ENCODE measurements around the gene CLDN12.
A peak's percentile ranks its signal among the peaks of the same experiment; 100 is the strongest.

Gene CLDN12

DNA sequence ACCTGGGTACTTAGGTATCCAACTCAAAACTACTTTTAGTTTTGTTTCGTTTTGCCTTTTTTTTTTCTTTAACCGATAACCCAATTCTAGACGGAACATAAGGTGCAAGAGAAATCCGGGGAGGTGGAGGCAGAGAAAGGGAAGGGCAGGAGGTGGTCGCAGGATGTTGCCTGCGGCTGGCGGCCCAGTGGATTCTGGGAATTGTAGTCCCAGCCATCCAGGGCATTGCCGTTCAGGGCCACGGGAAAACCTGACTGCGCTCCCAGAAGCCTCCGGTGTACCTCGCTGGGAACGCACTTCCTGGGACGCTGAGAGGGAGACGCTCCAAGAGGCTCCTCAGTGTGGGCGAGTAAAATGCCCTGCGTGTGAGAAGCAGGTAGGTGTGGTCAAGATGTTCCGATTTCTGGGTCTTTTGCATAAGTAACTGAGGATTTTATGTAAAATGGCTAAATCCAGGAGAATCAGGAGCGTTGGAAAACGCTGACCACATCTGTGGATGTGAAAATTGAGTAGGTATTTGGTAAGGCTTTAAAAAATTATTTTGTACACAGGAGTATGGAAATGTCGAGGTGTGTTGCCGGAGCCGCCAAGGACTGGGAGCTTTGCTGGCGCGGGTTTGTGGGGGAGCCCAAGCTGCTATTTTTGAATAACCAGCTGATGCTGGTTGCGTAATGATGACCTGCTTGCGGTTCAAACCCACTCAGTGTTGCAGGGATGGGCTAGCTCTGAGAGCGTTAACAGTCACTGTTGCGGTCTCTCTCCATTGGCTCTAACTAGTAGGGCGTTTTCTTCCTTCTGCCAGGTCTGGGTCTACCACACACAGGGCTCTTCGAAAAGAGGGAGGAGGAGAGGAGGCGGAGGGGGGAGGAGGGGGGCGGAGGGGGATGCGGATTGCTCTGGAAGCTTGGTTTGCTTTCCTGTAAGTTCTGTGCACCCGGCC lies at the start of gene CLDN12:
TSS of gene CLDN12 (plus strand) at position 288 of the 940 bp plus-strand sequence. CDS start 9,216 bp downstream, outside the sequence.
- peak; percentile 90 to 94 for DNase-seq

DNA sequence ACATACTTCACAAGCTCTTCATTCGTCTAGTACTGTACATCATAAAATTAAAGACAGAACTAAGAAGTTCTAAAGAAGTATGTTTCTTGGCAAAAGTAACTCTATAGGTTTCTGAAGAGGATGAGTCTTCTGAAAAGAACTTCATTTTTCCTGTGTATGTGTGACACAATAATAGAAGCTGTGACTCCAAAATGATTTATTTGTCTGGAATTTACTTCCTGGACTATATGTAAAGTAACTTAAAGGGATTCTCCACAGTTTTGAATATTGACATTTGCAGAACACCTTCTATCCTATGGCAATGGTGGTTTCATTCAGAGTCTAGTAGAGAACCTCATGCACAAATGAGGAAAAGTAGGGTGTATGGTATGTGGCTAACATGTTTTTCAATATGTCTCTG lies 19.8 kb upstream of the CLDN12 start:
- no peak for DNase-seq

DNA sequence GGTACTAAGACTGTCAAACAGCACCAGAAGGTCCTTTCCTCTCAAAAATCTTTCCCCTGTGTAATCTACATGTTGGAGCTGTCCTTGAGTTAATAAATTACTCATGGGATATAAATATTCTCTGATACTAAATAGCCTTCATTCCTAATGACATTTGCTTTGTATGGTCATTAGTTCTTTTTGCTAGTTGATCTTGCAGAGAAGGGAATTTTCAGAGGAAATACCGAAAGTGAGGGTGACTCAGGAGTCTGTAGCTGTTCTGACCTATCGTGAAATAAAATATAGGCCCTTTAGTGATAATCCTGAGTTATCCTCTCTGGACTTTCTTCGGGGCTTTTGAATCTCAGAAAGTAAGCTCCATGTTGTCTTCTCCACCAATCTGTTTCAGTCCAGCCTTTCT lies 19.4 kb upstream of the CLDN12 start:
- DNase-seq, result no peak

DNA sequence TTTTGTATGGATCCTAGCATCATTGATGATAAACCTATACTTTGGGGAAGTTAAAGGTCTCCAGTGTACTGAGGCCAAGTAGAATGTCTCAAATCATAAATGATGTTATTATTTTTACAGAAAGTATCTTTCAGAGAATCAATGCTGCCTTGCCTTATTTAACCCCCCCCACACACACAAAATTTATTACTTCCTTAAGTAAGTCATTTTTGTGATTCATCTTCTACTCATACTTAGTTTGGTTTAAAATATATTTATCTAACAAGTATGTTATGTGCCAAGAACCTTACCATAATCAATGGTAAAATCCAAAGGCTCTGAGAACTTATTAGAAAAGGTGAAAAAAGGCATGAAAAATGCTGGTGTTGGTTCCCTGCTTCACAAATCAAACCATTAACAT lies 18.8 kb upstream of the CLDN12 start:
- DNase-seq, result no peak

DNA sequence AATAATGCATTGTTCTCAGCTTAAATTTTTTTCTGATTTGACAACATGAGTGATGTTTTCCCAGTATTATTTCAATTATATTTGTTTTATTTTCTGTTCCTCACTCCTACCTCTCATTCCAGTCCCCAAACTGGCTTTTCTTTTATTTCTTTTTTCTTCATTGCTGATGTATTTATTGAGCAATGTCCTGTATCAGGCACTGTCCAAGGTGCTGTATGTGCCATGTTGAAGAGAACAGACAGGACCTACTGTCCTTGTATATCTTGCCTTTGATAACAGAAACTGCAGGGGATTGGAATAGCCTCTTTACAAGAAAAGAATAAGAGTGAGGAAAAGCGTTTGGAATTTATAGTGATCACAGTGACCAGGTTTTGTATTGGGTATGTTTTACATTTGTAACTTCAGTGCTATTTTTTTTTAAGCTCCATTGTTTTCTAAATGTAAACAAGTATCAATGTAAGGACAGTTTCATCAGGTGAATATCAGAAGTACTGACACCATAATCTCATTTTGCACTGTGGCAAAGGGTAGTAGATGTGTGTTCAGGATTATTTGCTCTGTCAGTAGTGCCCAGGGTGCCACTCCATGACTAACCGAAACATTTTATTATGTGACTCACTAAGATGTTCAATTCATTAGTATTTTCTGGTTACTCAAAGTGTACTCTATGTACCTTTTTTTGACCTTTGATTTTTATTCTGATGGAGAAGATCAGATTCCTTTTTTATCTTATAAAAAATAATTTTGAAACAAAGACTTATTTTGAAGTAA lies 15.6 kb upstream of the CLDN12 start:
- DNase-seq, result no peak

DNA sequence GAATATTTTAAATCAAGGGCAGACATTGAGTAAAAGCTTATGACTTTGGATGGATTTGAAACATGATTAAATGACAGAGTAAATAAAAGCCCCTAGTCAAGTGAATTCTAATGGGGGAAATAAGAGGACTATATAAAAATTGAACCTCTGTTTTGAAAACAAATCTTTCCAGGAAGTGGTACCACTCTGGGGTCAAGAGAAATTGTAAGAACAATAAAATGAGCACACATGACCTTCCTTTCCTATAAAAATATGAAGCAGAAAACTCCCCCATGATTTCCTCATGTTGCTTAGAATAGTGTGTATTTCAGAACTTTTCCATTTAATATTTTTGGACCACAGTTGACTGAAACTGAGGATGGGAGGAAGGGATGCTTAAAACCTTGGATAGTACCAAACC lies 12.3 kb upstream of the CLDN12 start:
- DNase-seq, result no peak

DNA sequence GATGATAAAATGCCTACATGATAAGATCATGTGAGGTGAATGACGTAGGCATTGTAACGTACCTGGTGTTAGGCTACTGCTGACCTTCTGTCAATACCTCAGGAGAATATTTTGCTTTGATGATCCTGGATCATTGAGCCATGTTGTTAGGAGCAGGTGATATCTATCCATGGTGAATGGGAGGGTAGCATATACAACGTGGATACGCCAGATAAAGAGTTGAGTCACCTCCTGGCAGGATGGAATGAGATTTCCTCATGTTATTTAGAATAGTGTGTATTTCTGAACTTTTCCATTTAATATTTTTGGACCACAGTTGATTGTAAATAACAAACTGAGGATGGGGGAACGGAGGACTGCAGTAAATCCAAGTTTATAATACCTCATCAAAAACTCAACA lies 11.8 kb upstream of the CLDN12 start:
- no peak for DNase-seq

DNA sequence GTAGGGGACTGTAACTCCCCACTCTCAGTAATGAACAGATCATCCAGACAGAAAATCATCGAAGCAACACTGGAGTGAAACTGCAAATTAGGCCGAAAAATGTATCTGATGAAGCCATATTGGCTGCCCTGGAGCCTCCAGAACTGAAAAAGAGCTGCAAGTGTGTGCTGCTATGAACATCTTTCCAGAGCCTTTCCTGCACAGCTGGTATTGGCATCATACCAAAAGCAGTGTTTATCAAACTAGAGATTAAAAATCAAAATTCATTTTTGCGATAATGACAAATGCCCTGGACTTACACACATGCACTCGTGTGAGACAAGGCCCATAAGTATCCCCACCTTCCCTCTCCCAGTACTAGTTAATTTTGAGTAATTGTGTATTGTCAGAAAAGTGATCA lies 6.8 kb upstream of the CLDN12 start:
- no peak for DNase-seq

DNA sequence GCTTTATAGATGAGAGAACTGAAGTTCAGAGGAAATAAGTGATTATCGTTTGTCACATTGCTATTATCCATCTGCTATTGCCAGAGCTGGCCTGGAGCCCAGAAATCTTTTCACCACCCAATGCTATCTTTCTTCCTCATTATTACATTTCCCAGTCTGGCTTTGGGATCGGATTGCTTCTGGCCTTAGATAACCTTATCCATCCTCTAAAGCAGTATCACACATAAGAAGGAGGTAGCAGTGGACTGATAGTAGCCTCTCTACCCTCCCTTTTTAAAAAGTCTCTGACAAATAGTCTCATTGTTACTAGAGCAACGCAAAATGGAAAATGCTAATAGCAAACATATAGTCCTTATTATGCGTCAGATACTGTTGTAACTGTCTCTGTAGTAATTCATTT lies 1.3 kb upstream of the CLDN12 start:
- DNase-seq, result no peak

DNA sequence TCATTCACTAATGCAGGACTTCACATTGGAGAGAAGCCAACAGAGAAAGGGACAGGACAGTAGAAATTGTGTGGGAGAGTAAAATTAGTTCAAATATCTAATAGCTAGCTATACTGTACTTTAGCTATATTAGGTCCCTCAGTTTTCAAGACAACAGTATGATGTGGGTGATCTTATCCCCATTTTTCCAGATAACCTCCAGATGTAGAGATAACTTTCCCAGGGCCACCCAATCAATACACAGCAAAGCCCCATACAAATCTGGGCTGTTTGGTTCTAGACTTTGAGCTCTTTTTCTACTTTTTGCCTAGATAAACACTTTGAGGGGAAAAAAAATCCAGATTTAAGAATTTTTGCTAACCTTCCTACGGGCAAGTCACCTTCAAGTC lies 482 bp upstream of the CLDN12 start:
- DNase-seq, result no peak

DNA sequence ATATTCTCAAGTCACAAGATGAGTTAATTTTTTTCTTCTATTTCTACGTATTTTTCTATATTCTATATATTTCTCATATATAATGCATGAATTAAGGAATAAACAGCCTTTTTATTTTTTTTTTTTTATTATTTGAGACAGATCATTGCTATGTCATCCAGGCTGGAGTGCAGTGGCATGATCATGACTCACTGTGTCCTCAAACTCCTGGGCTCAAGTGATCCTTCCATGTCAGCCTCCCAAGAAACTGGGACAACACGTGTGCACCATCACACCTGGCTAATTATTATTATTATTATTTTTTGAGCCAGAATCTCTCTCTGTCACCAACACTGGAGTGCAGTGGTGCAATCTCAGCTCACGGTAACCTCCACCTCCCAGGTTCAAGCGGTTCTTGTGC lies 1.5 kb downstream of the CLDN12 start:
- DNase-seq, result no peak

DNA sequence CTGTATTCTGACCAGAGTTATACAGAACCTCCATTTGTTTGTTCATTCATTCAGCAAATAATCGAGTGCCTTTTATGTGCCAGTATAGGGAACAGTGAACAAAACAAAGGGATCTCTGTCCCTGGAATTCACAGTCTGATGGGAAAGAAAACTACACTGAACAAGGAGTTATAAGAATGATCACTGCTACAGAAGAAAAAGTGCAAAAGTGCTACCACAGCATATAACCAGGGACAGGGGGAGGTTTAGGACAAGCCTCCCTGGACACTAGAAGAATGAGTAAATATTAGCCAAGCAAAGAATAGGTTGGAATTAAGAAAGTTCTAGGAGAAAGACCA lies 4.2 kb downstream of the CLDN12 start:
- no peak for DNase-seq

DNA sequence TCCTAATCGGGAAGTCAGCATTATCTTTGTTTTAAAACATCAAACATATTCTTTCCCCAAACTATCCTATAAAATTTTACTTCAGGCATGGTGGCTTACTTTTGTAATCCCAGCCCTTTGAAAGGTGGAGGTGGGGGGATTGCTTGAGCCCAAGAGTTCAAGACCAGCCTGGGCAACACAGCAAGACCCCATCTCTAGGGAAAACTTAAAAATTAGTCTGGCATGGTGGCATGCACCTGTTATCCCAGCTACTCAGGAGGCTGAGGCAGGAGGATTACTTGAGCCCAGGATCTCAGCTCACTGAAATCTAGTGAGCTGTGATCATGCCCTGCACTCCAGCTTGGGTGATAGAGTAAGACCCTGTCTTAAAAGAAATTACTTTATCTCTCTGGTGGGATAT lies 4.9 kb downstream of the CLDN12 start:
- no peak for DNase-seq

DNA sequence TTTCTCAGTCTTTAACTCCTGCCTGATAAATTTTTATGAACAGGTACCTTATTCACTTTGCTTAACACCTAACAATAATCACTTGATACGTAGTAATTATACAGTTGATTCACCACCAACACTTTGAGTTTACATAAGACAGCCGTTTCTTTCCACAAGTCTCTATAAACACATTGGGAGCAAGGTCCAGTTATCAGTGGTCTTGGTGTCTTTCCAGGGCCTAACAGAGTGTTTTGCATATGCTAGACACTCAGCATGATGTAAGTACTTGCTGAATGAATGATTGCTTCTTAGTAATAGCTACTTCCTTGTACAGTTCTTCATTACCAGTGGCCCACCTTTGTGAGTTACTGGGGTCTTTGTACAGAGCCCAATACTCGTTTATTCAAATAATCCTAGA lies 6.4 kb downstream of the CLDN12 start:
- no peak for DNase-seq

DNA sequence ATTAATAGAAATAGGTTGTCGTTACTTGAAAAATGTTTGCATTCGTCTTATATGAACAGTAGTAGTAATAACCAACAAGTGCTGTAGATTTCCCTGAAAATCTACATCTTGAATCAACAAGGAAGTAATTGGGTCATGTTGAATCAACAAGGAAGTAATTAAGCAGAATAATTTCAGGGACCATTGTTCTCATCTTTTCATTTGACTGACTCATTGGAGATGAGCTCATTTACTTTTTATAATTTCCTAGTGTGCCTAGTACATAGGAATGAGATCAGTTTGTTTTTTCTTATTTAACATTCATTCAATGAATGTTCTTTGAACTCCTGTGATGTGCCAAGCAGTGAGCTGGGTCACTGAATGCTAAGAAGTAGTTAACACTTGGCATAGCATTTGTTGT lies 8.2 kb downstream of the CLDN12 start:
- no peak for DNase-seq

DNA sequence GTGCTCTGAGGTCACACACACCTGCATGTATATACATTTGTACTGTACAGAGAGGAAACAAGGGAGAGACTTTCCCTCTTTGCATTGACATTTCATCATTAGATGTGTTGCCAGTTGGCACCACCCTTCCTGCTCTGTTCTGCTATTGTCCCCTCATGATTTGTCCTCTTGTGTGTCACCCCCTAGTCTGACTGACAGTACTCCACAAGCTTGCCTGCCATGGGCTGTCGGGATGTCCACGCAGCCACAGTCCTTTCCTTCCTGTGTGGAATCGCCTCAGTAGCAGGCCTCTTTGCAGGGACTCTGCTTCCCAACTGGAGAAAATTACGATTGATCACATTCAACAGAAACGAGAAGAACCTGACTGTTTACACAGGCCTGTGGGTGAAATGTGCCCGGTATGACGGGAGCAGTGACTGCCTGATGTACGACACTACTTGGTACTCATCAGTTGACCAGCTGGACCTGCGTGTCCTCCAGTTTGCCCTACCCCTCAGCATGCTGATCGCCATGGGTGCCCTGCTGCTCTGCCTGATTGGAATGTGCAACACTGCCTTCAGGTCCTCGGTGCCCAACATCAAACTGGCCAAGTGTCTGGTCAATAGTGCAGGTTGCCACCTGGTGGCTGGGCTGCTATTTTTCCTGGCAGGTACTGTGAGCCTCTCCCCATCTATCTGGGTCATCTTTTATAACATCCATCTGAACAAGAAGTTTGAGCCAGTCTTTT lies 9.4 kb downstream of the CLDN12 start:
- DNase-seq, result no peak

DNA sequence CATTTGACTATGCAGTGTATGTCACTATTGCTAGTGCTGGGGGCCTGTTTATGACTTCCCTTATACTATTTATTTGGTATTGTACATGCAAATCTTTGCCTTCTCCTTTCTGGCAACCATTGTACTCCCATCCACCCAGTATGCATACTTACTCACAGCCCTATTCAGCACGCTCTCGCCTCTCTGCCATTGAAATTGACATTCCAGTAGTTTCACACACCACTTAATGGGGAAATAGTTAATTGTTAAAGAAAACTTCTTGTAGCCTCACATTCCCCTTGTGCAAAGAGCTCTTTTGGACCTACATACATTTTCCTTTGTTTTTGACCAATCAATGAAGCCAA lies 9.9 kb downstream of the CLDN12 start:
- no peak for DNase-seq

DNA sequence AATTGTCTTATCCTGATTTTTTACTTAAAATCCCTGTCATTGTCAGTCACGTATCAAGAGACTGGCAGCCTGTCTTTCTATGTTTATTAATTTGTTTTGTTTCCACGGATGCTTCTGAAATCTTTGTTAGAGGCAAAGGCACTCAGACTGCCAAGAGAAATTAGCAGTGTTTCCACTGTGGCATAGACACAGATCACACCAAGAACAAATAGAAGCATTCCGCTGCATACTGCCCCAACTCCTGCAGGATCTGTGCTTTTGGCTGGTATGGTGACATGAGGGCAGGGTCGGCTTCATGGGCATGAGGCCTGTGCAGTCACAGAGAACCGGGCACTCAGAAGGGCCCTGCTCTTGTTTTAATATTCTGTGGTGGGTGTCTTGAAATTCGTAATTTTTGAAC lies 18.4 kb downstream of the CLDN12 start:
- no peak for DNase-seq

DNA sequence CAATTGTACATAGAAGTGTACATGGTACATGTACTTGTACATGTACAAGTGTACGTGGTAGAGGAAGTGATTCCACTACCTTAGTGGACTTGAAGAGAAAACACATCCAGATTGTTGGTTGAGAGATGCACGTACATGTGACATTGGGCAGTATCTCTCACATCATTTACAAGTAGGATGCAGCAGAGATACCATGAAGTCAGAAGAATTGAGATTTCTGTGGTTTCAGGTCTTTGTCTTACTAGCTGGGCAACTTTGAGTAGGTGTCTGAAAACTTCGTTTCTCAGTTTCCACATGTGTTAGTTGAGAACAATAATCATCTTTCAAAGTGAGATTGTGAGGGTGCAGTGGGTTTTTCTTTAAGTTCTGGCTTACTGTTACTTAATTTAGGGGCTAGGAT lies 21.5 kb downstream of the CLDN12 start:
- no peak for DNase-seq

DNA sequence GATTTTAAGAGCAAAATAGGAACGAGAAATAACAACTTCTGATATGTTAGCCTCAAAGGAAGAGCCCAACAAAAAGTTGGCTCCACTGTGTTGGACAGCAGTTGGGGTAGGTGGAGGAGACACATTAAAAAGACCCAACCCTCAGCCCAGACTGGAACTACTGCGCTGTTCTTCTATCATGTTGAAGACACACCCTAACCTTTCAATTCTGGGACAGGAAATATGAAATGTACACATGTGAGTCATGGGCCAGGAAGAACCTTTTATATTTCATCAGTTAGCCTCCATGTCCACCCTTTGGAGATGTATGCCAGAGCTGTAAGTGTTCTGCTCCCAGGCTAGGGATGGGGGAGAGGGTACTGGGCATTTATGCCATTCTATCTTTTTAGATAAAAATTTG lies 22.1 kb downstream of the CLDN12 start:
- DNase-seq, result no peak

DNA sequence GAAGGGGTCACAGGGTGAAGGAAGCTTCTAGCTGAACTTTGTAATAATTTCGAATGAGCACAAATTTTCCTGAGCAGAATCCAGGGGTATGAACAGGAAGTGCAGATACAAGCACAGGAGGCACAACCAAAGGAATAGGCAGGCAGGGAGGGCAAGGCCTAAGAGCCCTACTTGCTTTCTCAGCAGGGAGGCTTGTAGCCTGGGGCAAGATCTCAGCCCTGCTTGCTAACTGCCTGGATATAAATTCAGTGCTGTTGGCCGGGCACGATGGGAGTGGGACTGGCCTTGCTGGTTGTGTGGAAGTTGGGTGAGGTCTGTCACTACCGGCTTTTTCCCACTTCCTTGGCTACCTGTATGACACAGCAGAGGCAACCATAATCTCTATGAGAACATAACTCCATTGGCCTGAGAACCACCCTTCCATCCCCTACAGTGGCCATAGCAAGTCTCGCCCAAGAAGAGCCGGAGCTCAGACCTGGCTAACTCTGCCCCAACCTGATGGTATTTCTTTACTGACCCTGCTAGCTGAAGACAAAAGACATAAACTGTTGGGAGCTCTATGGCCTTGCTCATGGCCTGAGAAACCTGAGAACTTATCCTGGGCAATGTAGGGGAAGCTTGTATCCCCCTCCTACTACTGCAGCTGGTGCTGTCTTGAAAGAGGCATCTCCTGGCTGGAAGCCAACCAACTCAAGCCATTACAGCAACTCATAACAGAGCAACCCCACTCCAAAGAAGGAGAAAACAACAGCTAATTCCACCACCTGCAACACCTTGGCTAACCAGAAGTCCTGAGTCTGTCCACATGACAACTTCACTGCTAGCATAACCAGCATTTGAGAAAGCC lies 27.6 kb downstream of the CLDN12 start:
- DNase-seq, result no peak

DNA sequence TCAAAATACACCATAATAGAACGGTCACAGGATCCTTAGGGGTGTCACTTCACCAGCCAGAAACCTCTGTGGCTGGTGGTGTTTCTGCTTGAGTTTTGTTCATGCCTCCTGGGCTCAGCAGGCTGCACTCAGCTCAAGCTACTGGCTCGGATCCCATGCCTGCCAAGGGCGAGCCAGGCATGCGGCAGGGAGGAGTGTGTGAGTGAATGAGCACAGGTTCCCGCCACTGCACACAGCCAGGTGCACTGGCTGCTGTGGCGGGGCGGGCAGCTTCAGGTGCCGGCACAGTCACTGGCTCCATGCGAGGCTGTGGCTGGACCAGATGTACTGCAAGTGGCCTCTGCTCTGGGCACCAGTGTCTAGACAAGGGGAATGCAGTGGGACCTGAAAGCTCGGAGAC lies 29.5 kb downstream of the CLDN12 start:
- no peak for DNase-seq

DNA sequence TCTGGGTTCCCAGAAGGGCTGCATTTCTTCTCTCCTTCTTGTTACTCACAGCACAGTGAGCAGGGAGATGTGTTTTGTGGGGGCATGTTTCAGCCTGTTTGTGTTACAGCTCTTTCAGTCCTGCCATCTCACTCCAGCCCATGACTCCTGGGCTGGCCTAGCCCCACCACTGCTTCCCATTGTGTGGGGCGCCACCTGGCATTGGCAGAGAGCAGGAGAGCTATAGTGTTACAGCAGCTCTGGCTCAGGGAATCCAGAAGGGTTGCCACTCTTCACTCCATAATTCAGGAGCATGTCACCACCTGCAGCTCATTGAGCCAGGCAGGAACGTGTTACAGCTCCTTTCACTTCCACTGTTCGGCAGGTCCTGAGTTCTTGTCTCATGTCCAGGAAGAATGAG lies 30.0 kb downstream of the CLDN12 start:
- no peak for DNase-seq

All from NCI-H1930 (cell line).